Measurements from ENCODE around the gene NXPH1.

GRCh38 chr7:8408871-8409270 lies 24.5 kb upstream of the NXPH1 start:
- TF ChIP-seq CTCF (conservative IDR thresholded peaks at IDR 0.05; ENCODE audit: low read depth in 2 of 2) = no peak
- TF ChIP-seq EZH2 (IDR thresholded peaks at IDR 0.05; ENCODE audit: low read depth, unreplicated experiment) = no peak
- no peak for TF ChIP-seq EZH2phosphoT487 (IDR thresholded peaks at IDR 0.05; ENCODE audit: unreplicated experiment)
- TF ChIP-seq REST (IDR thresholded peaks at IDR 0.05; ENCODE audit: unreplicated experiment) = no peak
- no peak for TF ChIP-seq ZNF331 (CRISPR knock-in tag; IDR thresholded peaks at IDR 0.05; ENCODE audit: low read depth)
- no peak for TF ChIP-seq JUNB (IDR thresholded peaks at IDR 0.05; ENCODE audit: unreplicated experiment)
- TF ChIP-seq POLR2AphosphoS5 (IDR thresholded peaks at IDR 0.05; ENCODE audit: low read depth) = no peak
- no peak for TF ChIP-seq ETS1 (IDR thresholded peaks at IDR 0.05)
- TF ChIP-seq CREB1 (CRISPR knock-in tag; IDR thresholded peaks at IDR 0.05; ENCODE audit: low read depth) = no peak
- no peak for TF ChIP-seq NANOG (IDR thresholded peaks at IDR 0.05; ENCODE audit: borderline replicate concordance)
